OCI-LY3 (cell line): Measurements from ENCODE around the gene ETAA1.

ENCODE experiments used
- H2AFZ ChIP-seq: fragments of 200-600, 300-600 bp; shearing (Covaris generic); 2 replicates; pipeline ENCODE4 v1.6.0; 2014; ENCODE audit warnings: antibody characterized with exemption, low read depth, low read length
- H3K27ac ChIP-seq: fragments of 200-600, 300-600 bp; sonication (generic); 2 replicates; pipeline ENCODE4 v1.5.1; 2014; ENCODE audit warnings: mild to moderate bottlenecking, low read length, moderate library complexity, mixed read lengths
- H3K27me3 ChIP-seq: fragments of 200-600, 300-600 bp; sonication (generic); 2 replicates; pipeline ENCODE4 v1.6.1; 2014; ENCODE audit warnings: low read depth, low read length, mixed read lengths
- H3K36me3 ChIP-seq: fragments of 200-600, 300-600 bp; sonication (generic); replicated peaks from 2 replicates; pipeline ENCODE3; 2014; ENCODE audit warnings: low read depth, low read length, mixed read lengths
- H3K4me1 ChIP-seq: fragments of 300-600, 200-600 bp; sonication (generic); 2 replicates; pipeline ENCODE4 v1.6.1; 2014; ENCODE audit warnings: low read length, mixed read lengths
- H3K4me2 ChIP-seq: fragments of 200-600, 300-600 bp; sonication (generic); 2 replicates; pipeline ENCODE4 v1.6.1; 2014; ENCODE audit warnings: low read length, mixed read lengths
- H3K4me3 ChIP-seq: fragments of 300-600, 200-600 bp; sonication (generic); 2 replicates; pipeline ENCODE4 v1.5.1; 2014; ENCODE audit warnings: antibody characterized with exemption, mild to moderate bottlenecking, low read length, moderate library complexity
- H3K79me2 ChIP-seq: fragments of 300-600, 200-600 bp; shearing (Covaris generic); 2 replicates; pipeline ENCODE4 v1.6.1; 2014; ENCODE audit warnings: mild to moderate bottlenecking, low read length, mixed read lengths
- H3K9ac ChIP-seq: fragments of 300-600, 200-600 bp; shearing (Covaris generic); 2 replicates; pipeline ENCODE4 v1.6.0; 2014; ENCODE audit warnings: mild to moderate bottlenecking, low read length, moderate library complexity
- H3K9me3 ChIP-seq: fragments of 200-600, 300-600 bp; shearing (Covaris generic); 2 replicates; pipeline ENCODE4 v1.6.1; 2014; ENCODE audit warnings: low read length, mixed read lengths; ENCODE audit not compliant: insufficient read depth
- H4K20me1 ChIP-seq: fragments of 200-600, 300-600 bp; sonication (generic); 2 replicates; pipeline ENCODE4 v1.6.1; 2016; ENCODE audit warnings: low read length, mixed read lengths; ENCODE audit not compliant: insufficient read depth
- EZH2phosphoT487 ChIP-seq: fragments of 200-600 bp; shearing (Covaris generic); IDR thresholded peaks from 2 replicates; pipeline ENCODE4 v1.6.1; 2018; ENCODE audit warnings: antibody characterized with exemption, mixed run types, low read depth
- TF ChIP-seq, protein P1 (sequence below): fragments of 200-600, 300-600 bp; sonication (generic); IDR thresholded peaks from 2 replicates; pipeline ENCODE4 v1.5.1; 2014; ENCODE audit warnings: antibody characterized with exemption, low read length, low read depth

The ETAA1 gene

DNA sequence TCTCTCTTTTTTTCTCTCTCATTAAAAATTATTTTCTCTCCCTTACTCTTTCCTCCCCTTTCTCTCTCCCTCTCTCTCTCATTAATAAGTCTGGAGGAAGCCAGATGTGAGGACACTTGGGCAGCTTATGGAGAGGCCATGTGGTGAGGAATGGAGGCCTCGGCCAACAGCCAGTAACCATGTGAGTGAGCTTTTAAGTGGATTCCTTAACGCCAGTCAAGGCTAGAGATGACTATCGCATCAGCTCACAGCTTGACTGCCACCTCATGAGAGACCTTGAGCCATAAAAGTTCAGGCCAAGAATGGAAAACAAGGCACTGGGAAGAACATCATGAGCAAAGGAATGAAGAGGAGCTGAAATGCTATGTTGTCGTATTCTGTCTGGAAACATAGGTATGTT is 39.1 kb downstream of the ETAA1 start:
- H3K27me3 ChIP-seq = no peaks in the 10 kb centered on the region
- no peaks in the 10 kb centered on the region for H3K4me1 ChIP-seq
- no peak overlapping the region for H2AFZ ChIP-seq
- no peak for TF ChIP-seq EZH2phosphoT487
- no peak overlapping the region for H3K4me2 ChIP-seq
- no peak overlapping the region for H3K9ac ChIP-seq
- no peaks in the 10 kb centered on the region for H3K9me3 ChIP-seq
- H3K36me3 ChIP-seq = no peaks in the 10 kb centered on the region
- no peaks in the 10 kb centered on the region for H4K20me1 ChIP-seq
- H3K79me2 ChIP-seq = no peaks in the 10 kb centered on the region
- no peak overlapping the region for H3K27ac ChIP-seq
- no peak overlapping the region for H3K4me3 ChIP-seq

DNA sequence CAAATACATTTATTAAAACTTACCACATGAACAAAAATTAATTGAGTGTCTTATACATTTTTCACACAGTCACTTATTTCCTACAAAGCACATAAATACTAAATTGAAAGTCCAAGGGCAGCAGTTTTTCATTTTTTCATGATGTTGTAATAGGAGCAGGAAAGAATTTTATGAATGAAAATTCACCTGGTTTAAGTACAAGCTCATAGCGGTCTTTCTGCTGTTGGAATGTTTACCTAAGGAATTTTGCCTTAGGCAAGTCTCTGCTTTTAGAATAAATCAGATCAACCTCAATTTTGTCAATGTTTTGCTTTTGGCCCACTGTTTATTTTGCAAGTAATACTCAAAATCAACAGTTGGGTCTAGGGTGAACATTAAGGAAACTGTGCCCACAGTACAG is 40.0 kb downstream of the ETAA1 start:
- Histone ChIP-seq H3K27me3 (no peaks in the 10 kb centered on the region), H3K9ac (no peak overlapping the region), H3K79me2 (no peaks in the 10 kb centered on the region), H4K20me1 (no peaks in the 10 kb centered on the region), H3K9me3 (no peaks in the 10 kb centered on the region), H3K4me1 (no peaks in the 10 kb centered on the region), H3K36me3 (no peaks in the 10 kb centered on the region), H3K4me2 (no peak overlapping the region), H2AFZ (no peak overlapping the region), H3K4me3 (no peak overlapping the region), H3K27ac (no peak overlapping the region)
- TF ChIP-seq, protein P1, sequence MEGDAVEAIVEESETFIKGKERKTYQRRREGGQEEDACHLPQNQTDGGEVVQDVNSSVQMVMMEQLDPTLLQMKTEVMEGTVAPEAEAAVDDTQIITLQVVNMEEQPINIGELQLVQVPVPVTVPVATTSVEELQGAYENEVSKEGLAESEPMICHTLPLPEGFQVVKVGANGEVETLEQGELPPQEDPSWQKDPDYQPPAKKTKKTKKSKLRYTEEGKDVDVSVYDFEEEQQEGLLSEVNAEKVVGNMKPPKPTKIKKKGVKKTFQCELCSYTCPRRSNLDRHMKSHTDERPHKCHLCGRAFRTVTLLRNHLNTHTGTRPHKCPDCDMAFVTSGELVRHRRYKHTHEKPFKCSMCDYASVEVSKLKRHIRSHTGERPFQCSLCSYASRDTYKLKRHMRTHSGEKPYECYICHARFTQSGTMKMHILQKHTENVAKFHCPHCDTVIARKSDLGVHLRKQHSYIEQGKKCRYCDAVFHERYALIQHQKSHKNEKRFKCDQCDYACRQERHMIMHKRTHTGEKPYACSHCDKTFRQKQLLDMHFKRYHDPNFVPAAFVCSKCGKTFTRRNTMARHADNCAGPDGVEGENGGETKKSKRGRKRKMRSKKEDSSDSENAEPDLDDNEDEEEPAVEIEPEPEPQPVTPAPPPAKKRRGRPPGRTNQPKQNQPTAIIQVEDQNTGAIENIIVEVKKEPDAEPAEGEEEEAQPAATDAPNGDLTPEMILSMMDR = no peak
- no peak for TF ChIP-seq EZH2phosphoT487

DNA sequence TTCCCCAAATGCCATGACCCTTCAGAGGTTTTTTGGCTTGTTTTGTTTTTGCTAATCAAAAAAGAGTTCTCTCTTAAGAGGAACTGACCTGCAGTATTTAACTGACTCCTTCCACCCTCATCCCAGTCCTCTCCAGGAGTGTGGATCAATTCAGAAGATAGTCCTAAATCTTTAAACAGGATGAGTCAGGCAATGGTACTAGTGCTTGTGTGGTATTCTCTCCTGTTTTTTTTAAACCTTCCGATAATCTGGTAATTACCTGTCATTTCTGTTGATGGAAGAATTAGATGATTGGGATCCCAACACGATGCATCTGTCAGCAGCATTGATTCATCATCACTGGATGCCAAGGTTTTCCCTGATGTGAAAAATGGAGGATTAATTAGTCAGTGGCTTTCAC is 41.2 kb downstream of the ETAA1 start:
- Histone ChIP-seq H3K4me1 (no peaks in the 10 kb centered on the region), H3K9me3 (no peaks in the 10 kb centered on the region), H3K79me2 (no peaks in the 10 kb centered on the region), H3K9ac (no peak overlapping the region), H3K36me3 (no peaks in the 10 kb centered on the region), H2AFZ (no peak overlapping the region), H3K4me3 (no peak overlapping the region), H4K20me1 (no peaks in the 10 kb centered on the region), H3K4me2 (no peak overlapping the region), H3K27me3 (no peaks in the 10 kb centered on the region), H3K27ac (no peak overlapping the region)
- no peak for TF ChIP-seq EZH2phosphoT487
- TF ChIP-seq, protein P1 = no peak

DNA sequence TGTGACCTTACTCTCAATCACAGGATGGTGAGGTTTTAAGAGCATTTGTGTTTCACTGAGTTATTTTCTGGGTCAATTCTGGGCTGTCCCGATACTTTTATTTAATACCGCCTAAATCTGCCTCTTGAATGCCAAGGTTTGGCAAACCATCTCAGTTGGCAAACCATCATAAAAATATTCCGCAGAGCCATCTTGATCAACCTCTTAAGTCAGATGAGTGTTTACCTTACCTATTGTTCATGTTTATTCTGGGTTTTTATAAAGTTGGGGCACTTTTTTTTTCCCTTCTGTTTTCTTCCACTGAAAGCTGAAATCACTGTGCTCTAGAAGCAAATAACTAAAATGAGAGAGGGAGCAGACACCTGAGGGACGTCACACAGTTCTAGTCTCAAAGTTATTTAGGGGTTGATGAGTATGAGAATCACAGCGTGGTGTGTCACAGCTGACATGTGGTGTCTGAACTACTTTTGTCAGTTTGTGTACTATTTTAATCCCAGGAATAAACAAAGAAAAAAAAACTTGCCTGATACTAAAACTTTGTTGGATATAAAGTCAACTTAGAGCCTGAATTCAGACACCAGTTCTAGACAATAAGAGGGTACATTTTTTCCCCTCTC is 48.6 kb downstream of the ETAA1 start:
- Histone ChIP-seq H3K4me2 (no peak overlapping the region), H3K4me1 (no peaks in the 10 kb centered on the region), H3K4me3 (no peak overlapping the region), H3K9ac (no peak overlapping the region), H4K20me1 (no peaks in the 10 kb centered on the region), H3K27ac (no peak overlapping the region), H2AFZ (no peak overlapping the region), H3K36me3 (no peaks in the 10 kb centered on the region), H3K9me3 (no peaks in the 10 kb centered on the region), H3K79me2 (no peaks in the 10 kb centered on the region), H3K27me3 (no peaks in the 10 kb centered on the region)
- TF ChIP-seq, protein P1 = no peak
- TF ChIP-seq EZH2phosphoT487 = no peak

DNA sequence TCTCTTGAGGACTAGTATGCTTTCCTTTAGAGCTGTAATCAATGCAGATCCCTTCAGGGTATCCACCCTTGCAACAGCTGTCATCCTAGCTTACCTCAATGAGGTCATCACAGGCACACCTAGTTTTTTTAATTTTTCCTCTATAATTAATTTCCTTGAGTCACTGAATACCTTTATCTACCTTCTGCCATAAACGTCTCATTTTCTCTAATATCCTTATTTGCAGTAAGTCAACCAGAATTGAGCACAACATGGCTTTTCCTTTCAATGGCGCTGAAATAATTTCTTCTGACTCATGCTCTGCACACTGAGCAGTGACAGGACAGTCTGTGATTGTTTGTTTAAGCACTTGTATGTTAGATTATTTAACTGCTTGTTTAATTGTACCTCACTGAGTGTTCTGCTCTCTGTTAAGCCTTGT is 49.4 kb downstream of the ETAA1 start:
- H2AFZ ChIP-seq = no peak overlapping the region
- H3K27ac ChIP-seq = no peak overlapping the region
- H4K20me1 ChIP-seq = no peaks in the 10 kb centered on the region
- TF ChIP-seq, protein P1 = no peak
- no peak for TF ChIP-seq EZH2phosphoT487
- H3K4me2 ChIP-seq = no peak overlapping the region
- H3K9me3 ChIP-seq = no peaks in the 10 kb centered on the region
- H3K4me1 ChIP-seq = no peaks in the 10 kb centered on the region
- no peaks in the 10 kb centered on the region for H3K79me2 ChIP-seq
- H3K9ac ChIP-seq = no peak overlapping the region
- no peaks in the 10 kb centered on the region for H3K36me3 ChIP-seq
- no peaks in the 10 kb centered on the region for H3K27me3 ChIP-seq
- no peak overlapping the region for H3K4me3 ChIP-seq
